ENCODE data around the gene COPZ1.
A peak's percentile ranks its signal among the peaks of the same experiment; 100 is the strongest.

Gene COPZ1

GRCh38 chr12:54358191-54358944 lies 33.4 kb downstream of the COPZ1 start:
- DNase-seq (ENCODE audit: low read depth in 2 of 2): no peak

DNA sequence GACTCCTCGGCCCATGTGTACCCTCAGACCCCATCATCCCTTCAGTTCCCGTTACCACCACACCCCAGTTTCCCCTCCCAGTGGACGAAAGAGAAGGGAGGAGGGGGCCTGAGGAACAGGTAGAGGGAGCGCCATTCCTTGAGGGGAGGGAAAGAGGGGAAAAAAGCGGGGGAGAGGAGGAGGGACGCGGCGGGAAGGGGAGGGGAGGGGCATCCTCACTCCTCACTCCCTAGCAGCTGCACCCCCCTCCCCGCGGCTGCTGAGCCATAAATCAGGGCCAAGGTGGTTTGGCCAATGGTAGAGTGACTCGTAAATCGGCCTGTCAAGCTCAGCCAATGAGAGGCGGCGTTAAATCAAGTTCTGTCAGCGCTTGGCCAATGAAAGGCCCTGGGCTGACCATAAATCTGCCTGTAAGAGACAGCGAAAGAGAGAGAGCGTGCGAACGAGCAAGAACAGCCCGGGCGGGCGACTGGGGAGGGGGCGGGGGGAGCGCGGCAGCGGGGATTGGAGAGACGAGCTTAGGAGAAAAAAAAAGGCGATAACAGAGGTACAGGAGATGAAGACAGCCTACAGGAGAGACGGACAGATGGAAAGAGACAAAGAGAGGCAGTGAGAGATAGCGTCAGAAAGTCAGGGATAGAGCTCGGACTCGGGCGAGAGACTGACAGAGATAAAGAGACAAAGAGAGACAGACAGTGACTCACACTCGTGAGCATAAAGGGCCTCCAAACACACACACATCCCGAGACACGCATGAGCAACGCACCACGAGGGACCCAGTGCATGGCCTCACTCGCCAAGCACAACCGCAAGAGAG lies 34.2 kb downstream of the COPZ1 start:
- peak; percentile 99 to 100 for DNase-seq (ENCODE audit: low read depth in 2 of 2)

- no peak for DNase-seq (ENCODE audit: low read depth in 2 of 2)
Observed at GRCh38 chr12:54359762-54360351, 34.9 kb downstream of the COPZ1 start.

DNA sequence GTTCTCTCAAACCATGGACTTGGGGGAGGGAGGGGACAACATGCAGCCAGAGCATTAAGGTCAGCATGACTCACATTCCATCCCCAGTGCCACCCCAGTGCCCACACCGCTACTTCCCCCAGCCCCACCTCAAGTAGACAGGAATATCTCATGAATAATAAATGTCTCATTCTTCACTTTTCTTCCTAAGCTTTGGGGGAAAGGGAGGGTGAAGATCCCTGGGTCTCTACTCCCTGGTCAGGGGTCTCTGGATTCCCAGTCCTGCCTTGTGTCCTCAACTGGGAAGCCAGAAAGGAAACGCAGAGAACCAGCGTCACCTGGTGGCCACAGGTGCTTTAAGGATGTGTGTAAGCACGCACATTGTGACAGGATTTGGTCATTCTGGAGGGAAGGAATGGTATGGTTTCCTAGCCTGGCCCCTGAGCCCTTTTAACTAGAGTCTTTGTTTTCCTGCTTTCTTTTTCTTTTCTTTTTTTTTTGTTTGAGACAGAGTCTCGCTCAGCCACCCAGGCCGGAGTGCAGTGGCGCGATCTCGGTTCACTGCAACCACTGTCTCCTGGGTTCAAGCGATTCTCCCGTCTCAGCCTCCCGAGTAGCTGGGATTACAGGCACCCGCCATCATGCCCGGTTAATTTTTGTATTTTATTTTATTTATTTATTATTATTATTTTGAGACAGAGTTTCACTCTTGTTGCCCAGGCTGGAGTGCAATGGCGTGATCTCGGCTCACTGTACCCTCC lies 36.0 kb downstream of the COPZ1 start:
- DNase-seq (ENCODE audit: low read depth in 2 of 2): peak; percentile 69 to 70

- no peak for DNase-seq (ENCODE audit: low read depth in 2 of 2)
Observed at GRCh38 chr12:54363047-54363446, 38.1 kb downstream of the COPZ1 start.

DNA sequence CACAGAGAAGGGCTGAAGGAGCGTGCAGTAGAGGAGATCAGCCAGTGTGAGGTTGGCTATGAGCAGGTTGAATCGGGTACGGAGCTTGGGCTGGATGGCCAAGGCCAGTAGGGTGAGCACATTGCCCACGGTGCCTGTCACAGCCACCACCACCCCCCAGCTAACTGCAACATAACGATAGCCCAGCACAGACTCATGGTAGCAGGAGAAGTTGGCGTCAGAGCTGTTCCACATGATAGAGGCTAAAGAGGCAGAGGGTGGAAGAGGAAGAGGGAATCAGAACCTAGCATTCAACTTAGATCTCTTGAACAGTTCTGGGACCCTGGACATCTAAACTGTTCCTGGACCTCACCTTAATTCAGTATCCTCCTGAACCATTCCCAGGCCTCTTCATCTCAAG lies 38.7 kb downstream of the COPZ1 start:
- DNase-seq (ENCODE audit: low read depth in 2 of 2): no peak

DNA sequence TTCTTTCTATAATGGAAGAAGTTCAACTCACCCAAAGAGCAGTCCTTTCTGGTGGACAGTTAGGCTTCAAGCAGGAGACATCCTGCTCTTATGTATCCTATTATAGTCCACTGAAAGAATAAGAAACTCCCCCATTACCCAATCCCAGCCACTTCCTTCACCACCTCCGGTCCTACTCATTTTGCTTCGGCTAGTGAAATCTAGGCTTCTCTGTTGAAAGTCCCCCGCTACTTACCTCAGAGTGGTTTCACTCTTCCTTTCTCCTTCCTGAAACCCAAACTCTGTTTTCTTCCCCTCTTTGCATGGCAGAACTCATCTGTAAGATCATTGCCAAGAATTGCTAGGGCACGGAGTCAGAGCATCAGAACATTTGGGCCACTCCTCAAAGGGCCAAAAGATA lies 39.5 kb downstream of the COPZ1 start, which contains the start of gene GPR84:
GPR84 (minus strand) TSS at position 74 of the 400 bp plus-strand sequence. CDS start 635 bp downstream, outside the sequence.
- DNase-seq (ENCODE audit: low read depth in 2 of 2): no peak

GRCh38 chr12:54368025-54368708 lies 43.2 kb downstream of the COPZ1 start:
- no peak for DNase-seq (ENCODE audit: low read depth in 2 of 2)

DNA sequence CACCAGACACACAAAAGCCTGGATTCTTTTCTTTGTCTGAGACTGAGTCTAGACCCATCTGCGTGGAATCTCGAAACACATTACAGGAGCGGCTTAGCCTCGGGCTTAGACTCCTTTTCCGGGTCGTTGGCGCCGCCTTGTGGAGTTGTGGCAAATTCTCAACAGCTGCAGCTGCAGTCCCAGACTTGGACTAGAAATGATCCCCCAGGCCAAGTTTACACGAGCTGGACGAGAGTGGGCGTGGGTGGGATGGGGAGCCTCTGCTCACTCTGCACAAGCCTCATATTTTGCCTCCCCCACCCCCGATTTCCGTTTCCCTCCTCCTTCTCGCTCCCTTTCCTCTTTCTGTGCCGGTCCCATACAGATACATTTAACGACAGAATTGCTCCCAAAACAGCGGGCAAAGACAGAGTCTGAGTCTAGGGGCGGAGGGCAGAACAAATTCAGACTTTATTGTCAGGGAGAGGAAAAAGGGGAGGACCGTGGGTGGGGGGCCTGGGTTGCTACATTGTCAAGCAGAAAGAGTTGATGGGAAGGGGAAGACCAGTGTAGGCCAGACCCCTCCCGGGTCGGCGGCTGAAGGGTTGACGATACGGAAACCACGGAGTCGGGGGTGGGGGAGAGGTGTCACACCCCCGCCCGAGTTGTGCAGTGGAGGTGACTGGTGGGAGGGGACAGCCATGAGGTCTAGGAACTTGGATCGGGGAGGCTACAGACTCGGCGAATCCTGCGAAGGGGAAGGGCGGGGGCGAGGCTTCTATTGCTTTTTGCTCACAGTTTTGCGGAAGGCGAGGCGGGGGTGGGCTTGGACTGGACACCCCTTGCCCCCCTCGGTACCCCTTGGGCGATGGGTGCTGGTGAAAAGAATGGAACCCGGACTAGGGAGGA lies 44.0 kb downstream of the COPZ1 start:
- peak; percentile 68 to 73 for DNase-seq (ENCODE audit: low read depth in 2 of 2)

DNA sequence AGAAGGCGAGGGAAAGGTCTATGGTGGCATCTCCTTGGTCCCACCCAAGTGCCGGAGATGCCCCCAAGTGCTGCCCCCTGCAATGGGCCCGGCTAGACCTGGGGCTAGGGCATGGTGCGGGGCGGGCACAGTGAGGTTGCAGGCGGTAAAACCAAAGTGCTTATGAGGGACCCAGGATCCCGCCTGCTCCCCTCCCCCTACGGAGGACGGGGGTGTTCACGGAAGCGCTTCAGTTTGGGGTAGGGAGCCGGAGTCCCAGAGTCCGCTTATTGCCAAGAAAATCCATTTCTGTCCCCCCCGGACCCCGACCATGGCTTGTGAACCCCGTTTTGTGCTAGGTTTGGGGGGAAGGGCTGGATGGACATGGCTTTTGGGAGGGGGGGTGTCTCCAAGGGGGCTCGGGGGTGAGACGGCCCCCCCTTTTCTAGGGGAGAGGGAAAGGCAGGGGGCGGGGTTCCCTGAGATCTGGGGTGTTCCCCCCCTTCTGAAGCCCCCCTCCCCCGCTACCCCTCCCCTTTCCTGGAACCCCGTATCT lies 44.7 kb downstream of the COPZ1 start:
- no peak for DNase-seq (ENCODE audit: low read depth in 2 of 2)

- DNase-seq (ENCODE audit: low read depth in 2 of 2): peak in 1 of 2 experiments; percentile 44
Observed at GRCh38 chr12:54370171-54370730, 45.3 kb downstream of the COPZ1 start.

- no peak for DNase-seq (ENCODE audit: low read depth in 2 of 2)
Observed at GRCh38 chr12:54371328-54372112, 46.6 kb downstream of the COPZ1 start.

DNA sequence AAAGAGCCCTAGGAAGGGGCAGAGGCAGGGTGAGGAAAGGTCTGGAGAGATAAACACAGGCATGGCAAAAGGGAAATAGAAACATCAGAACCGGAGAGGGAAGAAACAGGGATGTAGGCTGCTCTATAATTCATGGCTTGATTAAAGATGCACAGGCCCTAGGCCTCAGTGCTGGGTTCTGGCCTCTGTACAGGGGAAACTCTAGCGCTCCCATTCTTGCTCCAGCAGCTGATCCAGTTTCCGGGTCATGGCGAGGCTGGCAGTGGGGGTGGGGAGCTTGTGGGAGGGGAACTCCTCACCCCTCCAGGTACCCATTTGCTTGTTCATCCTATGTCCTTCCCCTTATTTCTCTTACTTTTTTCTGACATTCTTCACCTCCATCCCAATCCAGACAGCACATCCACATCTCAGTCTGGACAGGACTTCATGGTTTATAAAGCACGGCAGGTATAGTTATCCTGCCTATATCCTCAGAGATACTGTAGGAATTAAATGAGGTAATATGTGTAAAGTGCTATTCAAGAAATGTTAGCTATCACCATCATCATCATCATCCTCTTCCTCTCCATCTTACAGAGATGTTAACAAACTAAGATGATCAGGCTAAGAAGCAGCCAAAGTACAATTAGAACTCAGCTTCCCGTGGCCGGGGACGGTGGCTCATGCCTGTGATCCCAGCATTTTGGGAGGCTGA lies 47.3 kb downstream of the COPZ1 start:
- no peak for DNase-seq (ENCODE audit: low read depth in 2 of 2)

DNA sequence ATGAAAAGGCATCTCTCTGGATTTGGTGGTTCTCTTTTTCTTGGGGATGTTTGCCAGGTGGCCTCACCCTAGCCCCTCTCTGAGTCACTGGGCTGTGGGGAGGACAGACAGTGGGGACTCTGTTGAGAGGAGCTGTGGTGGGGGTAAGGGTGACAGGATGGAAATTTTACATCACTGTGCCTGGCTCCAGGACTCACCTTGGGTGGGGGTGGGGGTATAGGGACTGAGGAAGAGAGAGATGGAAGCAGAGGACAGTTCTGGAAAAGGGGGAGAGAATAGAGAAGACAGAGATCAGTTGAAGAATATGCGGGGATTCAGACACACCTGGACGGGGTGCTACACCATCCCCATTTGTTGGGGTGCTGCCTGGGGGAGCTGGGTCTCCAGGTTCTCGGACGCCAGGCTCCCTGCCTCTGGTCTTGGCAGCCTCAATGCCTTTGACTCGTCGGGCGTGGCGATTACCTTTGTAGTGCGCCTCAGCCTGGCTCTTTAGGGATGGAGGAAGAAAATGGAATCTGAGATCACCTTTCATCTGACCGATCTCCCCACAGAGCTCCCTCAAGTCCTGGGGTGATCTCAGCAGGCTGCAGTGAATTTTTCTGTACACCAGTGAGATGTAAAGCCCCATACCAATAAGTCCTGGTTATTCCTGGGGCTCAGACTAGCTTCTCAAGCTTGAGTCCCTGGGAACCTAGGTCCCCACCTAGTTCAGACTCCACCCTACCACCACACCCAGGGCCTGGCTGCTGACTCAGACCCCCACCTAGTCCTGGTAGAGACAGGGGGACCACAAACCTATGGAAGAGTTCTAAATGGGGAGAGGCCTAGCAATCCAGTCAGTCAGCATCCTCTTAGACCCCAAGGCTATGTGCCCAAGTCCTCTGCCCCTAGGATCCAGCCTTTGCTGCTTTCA lies 49.0 kb downstream of the COPZ1 start:
- no peak for DNase-seq (ENCODE audit: low read depth in 2 of 2)

DNA sequence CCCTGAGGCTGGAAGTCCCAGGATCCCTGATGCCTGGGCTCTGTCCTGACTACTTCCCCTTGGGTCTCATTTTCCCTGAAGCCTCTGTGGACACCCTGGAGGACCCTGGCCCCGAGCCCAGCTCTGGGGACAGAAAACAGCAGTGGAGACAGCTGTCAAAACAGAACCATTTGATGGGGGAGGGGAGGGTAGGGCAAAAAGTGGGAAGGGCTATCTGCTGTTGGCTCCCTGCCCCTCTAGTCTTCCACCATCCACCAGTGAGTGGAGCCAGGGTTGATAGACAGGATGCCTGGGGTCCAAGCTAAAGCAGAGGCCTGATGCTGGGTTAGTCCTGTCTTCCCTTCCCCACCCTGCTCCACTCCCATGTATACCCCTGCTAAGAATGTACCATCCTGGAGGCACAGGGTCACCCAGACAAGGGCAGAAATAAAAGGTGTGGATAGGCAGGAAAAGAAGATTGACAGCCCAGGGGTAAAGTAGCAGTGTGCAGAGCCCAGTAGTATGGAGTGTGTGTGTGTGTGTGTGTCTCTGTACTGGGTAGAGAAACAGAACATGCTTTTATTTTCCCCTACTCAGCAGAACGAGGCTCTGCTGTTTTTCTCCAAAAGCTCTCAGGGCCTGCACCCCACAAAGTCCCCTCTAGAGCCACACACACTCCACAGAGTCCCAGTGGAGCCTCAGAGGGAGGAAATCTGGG lies 49.8 kb downstream of the COPZ1 start:
- no peak for DNase-seq (ENCODE audit: low read depth in 2 of 2)

DNA sequence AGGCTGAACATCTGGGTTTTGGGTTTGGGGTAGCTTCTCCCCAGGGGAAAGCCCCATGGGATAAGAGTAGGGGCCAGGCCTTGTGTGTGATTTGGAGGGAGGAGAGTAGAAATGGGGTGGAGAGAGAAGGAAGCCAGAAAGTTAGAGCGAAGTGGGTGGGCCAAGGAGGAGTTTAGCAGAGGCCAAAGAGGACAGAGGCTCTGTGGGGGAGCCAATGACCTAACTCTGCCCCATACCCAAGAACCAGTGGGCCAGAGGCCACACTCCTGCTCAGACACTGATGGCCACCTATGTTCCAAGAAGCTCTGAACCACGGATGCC lies 50.3 kb downstream of the COPZ1 start:
- no peak for DNase-seq (ENCODE audit: low read depth in 2 of 2)

DNA sequence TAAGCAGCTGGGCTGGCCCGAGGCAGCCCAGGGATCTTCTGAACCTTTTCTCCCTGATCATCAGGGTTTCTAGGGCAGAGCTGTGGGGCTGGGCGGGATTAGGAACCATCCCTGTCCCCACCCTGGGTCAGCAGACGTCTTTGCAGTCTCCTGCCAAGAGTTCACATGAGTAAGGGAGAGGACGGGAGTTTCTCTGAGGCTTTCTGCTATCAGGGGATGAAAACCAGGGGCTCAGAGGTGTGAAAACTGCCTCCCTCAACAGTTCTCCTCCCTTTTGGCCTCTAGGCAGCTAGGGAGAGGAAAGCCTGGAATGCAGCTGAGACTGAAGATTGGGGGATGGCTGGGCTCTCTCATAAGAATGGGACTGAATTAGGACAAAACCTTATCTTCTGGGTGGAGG lies 51.7 kb downstream of the COPZ1 start:
- DNase-seq (ENCODE audit: low read depth in 2 of 2): no peak

All from fibroblast of skin of left quadriceps (primary cell).